HG02759 (cell line): ENCODE data around the gene GGN.

Source experiments
- ATAC-seq: cut with Tn5 transposase; IDR thresholded peaks from one replicate; pipeline ENCODE4 v1.9.1; 2021; ENCODE audit warnings: mild to moderate bottlenecking, moderate library complexity; ENCODE audit not compliant: unreplicated experiment

Gene GGN

DNA sequence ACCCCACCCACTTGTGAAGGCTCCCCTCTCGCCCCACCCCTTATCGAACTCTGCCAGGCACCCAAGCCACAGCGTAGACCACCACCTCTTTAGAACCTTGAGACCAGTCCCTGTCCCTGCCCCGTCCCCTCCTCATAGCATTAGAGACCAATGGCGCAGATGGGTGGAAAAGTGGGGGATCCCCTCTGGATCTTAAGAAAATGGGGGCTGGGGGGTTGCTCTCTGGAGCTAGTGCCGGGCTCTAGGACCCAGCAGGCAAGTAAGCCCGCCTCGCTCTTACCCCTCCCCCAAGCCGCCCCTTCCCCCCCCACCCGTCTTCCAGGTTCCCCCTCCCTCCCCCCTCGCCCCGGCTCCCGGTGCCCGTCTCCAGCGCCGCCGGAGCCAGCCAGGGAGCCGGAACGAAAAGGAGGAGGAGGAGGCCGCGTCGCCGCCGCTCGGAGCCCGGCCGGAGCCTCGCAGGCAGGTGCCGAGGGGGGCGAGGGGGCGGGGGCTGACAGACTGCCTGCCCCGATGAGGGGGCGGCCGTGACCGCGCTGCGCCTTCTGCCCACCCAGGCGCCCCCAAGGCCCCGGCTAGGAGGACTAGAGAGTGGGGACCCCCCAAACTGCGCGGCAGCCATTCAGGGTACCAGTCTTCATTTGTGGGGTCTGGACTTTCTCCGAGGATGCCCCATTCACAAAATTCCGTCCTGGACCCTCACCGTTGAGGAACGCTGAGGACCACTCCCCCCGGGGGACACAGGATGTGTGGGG, 691 bp upstream of the GGN start, which contains the start of gene SPRED3:
SPRED3 (plus strand) TSS at position 349 of the 752 bp plus-strand sequence. CDS start 1,606 bp downstream, outside the sequence.
- no peak for ATAC-seq

DNA sequence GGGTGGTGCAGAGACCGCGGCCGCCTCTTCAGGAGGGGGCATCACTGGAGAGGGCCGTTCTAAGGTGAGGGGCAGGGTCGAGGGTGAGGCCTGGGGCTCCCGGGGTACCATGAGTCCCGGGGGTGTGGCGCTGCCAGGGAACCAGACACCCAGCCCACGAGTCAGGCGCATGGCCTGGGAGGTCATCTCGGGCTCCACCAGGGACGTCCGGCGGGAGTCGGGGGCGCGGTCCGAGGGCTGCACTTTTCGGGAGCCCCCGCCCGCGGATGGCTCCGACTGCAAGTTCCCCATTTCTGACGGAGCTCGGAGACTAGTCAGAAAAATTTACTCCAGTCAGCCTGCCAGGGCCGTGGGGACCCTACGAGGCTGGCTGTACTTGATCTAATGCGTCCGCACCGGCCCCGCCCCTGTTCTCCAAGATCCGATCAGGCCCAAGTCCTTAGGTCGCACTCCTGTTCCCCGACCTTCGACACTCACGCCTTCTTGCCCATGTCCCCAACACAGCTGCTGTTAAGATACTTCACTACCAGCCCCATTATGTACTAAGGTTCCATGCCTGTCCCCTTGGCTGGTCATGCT, 774 bp downstream of the GGN start:
- no peak for ATAC-seq

DNA sequence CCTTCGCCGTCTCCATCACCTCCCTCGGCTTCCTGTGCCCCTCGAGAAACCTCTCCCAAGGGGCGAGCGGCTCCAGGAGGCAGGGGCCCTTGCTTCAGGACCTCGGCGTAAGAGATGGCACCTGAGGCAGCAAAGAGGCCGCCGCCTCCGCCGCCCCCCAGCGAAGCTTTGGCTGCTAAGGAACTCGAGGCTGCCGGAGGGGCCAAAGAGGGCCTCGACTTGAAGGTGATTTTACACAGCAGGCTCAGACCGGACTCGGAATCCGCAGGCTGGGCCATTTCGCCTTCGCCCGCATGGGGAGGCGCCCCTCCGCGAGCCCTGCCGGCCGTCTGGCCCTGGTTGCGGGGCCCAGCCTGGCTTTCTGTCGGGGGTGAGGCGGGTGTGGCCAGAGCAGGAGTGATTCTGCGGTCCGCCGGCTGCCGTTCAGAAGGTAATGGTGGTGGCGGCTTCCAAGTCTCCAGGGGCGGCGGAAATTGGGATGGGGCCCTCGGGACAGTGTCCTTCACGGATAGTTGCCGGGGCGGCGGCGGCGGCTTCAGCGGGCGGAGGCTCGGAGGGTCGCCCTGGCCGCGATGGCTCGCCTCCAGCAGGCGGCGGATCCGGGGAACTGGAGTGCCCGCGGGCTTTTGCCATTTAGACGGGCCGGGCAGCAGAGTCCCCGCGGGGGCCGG, 1.4 kb downstream of the GGN start:
- no peak for ATAC-seq

DNA sequence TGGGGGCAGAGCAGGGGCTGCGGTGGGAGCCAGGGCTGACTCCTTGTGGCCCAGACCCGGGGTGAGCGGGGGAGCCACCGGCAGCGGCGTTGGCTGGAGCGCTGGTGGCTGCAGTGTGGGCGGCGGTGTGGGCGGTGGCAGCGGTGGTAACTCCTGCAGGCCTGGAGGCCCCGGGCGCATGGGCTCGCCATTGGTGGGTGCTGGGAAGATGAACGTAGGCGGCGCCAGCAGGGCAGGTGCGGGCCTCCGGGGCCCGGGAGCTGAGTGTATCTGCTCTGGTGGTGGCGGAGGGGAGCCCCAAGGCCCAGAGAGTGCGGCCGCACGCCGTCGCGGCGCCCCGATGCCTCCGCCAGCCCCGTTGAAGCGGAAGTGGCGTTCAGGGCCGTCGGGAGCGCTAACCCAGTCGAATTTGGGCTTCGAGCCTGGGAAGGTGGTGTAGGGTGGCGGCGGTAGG, 2.0 kb downstream of the GGN start:
- no peak for ATAC-seq

DNA sequence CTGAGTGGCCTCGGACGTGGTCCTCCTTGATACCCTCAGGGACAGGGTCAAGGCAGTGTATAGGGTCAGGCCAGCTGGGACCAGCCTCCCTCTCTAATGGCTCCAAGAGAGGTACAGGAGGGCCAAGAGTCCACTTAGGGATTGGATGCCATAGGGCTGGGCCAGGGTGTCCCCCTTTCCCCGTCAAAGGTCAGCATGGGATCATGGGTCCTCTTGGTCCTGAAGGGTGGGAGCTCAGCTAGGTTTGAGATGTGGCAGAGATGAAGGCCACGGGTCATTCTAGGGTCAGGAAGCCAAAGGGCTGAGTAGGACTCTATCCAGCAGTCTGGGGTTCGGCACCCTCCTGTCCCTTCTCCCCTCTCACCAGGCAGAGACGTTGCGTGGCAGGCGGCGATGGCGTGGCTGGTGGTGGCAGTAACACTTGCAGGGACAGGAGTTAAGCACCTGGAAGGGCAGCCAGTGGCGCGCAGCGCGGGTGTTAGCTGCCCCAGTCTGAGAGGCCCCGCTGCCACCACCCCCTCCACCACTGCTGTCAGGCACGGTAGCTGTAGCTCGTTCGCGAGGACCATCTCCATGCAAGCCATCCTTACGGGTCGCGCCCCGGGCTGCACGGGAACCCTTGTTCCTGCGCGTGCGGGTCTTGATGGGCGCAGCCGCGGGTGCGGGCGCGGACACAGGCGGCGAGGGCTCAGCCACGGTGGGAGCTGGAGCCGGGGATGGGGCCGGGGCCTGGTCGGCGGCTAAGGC, 2.6 kb downstream of the GGN start:
- no peak for ATAC-seq

DNA sequence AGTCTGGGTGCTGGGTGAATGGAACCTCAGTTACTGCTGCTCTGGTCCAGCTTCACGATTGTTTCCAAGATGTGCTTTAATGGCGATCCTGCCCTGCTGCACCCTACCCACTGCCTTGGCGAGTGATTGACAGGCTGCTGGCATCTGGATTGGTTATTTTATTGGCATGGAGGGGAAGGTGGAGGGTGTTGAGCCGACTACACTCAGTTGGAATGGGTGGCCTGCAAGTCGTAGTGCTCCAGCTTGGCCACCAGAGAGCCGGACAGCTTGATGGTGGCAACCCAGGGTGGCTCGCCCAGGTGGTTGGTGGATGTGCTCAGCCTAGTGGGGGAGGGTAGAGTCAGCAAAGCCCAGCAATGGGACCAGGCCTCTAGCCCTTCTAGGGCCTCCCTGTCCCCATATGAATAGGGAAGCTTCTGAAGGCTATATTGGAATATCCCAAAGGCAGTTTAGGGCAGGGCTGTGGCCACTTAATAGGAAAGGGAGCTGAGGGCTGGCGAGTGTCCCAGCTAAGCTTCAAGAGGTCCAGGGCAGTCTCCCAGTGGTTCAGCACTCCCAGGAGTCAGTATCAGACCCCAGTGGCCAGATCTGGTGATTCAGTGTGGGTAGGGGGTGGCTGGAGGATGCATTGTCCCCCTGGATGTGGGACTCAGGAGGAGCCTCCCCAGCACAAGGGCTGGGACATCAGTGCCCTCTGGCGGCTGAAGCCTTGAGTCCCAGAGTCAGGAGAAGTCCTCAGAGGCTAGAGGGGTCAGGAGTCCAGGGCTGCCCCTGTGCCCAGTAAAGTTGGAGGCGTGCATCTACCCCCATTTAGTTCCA, 3.4 kb downstream of the GGN start:
- ATAC-seq, result no peak

DNA sequence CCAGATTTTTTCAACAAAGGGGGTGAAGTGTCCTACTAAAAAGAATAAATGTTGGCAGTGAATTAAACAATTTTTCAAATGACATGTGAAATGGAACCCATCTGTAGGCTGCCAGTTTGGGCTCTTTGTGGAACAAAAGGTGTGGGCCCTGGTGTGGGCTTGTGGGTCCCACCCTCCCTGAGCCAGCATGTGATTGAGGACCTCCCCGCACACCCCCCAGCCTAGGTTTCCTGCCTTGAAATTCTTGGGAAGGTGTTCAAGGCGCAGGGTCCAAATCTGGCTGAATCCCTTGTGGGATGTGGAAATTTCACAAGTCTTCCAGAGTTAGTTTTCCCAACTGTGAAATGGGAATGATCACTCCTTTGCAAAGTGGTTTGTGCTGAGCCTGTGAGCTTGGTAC, 4.1 kb downstream of the GGN start:
- no peak for ATAC-seq

DNA sequence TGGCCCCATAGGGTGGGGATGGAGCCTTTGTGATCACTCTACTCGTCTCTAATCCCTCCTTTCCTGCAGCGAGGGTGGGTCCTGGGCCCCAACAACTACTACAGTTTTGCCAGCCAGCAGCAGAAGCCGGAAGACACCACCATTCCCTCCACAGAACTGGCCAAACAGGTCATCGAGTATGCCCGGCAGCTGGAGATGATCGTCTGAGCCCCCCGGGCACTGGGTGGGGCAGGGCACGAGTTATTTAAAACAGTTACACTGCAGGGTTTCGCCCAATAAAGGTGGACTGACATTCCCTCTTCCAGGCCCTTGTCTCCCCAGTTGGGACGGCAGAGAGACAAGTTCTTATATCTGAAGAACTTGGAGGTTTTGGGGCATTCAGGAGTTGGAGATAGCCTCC, 4.7 kb downstream of the GGN start:
- no peak for ATAC-seq

DNA sequence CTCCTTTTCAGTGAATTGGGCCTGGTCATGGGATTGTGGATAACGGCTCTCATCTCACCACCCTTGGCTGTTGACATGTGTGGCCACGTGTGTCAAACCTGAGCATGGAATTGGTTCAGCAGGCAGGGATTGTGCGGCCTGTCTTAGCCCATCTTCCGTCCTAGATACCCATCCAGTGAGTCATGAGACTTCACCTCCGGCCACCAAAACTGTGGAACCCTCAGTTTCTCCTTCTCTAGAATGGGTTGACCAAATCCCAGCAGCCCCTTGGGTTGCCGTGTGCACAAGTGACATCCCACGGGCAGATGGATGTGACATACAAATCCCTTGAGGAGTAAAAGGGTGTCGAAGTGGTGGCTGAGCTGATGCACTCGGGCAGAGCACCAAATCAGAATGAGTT, 6.7 kb downstream of the GGN start:
- ATAC-seq, result no peak

DNA sequence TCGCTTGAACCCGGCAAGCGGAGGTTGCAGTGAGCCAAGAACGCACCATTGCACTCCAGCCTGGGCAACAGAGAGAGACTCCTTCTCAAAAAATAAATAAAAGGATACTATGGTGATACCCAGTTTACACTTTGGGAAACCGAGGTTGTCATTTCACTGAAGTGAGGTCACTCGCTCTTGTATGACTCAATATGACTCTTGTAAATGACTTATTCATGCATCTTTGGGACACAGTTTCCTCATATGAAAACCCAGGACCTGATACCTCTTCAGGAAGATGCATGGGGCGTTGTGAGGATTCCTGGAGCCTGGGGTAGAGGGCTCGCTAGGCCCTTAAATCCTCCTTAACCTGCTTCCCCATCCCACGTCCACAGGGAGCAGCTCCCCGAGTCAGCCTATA, 9.0 kb downstream of the GGN start:
- no peak for ATAC-seq

DNA sequence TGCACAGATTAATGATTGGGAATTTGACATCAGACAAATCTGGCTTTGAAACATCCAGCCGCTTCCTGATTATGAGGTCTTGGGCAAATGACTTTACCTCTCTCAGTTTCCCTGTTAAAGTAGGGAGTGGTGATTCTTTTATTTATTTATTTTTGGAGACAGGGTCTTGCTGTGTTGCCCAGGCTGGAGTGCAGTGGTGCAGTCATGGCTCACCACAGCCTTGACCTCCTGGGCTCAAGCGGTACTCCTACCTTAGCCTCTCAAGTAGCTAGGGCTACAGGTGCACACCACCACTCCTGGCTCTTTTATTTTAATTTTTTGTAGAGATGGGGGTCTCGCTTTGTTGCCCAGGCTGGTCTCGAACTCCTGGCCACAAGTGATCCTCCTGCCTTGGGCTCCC, 10.8 kb downstream of the GGN start:
- ATAC-seq, result no peak

DNA sequence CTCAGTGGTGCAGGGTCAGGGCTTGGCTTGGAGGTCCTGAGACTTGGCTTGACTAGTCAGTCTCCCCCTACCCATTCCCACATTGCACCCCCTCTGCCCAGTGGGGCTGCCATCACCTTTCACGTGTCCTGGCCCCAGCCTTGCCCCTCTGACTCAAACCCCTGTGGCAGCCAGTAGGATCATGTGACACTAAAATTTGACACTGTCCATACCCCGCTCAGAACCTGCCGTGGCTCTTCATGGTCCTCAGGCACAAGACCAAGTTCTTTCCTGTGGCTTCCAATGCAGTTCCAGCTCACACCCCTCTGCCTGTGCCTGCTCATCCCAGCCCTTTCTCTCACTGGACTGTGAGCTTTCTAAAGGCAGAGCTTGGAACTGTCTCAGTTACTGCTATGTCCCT, 11.3 kb downstream of the GGN start:
- ATAC-seq, result no peak

DNA sequence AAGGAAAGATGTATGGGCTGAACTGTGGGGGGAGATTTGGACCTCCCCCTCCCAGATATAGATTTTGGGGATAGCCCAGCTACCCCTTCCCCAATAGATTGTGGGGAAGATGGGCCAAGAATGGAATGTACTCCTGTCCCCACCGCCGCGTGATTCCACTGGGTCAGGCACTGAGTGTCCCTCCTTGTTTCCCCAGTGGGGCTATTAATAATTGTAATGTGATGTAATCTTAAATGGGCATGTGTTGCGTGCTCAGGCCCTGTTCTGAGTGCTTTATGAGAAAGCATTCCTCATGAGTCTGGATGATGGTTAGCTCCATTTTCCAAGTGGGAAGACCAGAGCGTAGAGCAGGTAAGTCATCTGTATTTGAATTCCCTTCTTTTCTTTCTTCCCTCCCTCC, 12.1 kb downstream of the GGN start:
- no peak for ATAC-seq

DNA sequence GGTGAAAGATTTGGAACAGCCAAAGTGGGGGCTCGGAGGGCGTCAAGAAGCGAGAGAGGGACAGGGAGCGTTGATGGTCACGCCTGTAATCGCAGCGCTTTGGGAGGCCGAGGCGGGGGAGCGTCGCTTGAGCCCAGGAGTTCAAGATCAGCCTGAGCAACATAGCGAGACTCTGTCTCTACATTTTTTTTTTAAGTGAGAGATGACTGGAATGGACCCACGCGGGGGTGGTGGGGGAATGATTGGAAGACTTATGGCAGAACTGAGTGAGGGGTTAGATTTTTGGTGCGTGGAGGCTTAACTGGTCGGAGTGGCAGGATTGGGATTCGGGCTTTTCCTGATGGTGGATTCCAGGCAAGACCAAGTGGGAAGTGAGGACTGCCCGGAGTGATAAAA, 12.7 kb downstream of the GGN start:
- peak; percentile 1 for ATAC-seq

DNA sequence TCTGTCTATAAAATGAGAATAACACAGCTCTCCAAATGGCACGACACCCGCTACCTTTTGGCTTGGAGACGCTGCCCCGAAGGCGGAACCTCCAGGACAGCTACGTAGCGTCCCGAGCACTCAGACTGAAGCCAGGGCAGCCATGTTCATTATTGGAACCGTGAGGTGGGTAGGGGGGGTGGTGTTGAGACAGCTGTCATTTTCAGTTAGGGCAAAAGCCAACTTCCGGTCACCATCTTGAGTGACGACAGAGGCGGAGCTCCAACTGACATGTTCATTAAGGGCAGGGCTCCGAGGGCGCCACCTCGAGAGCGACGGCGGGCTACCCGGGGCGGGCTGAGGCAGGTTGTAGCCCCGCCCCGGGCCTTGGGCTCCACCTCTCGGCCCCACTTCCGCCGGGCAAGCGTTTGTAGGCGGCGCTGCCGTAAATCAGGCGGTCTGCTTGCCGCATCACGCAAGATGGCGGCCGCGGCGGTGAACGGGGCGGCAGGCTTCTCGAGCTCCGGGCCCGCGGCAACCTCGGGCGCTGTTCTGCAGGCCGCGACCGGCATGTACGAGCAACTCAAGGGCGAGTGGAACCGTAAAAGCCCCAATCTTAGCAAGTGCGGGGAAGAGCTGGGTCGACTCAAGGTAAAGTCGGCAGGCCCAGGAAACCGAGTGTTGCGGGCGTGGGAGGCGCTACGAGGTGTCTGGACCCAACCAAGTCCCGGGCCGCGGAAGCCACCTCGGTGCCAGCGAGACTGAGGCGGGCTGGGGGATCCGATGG, 13.3 kb downstream of the GGN start, which contains the start of gene PSMD8:
PSMD8 (plus strand) TSS at position 240 of the 766 bp plus-strand sequence; CDS start at position 271, 31 bp downstream.
- ATAC-seq, result peak; percentile 95

DNA sequence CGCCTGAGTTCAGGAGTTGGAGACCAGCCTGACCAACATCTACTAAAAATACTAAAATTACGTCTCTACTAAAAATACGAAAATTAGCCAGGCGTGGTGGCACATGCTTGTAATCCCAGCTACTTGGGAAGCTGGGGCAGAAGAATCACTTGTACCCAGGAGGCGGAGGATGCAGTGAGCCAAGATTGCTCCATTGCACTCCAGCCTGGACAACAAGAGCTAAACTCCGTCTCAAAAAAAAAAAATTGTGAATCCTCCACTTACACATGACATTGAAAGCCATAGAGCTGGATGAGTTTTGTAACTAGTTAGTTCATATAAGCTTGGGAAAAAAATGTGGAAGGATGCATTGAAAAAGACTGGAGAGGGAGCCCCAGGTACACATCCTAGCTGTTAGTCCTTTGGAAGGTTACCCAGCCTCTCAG, 13.9 kb downstream of the GGN start:
- no peak for ATAC-seq

DNA sequence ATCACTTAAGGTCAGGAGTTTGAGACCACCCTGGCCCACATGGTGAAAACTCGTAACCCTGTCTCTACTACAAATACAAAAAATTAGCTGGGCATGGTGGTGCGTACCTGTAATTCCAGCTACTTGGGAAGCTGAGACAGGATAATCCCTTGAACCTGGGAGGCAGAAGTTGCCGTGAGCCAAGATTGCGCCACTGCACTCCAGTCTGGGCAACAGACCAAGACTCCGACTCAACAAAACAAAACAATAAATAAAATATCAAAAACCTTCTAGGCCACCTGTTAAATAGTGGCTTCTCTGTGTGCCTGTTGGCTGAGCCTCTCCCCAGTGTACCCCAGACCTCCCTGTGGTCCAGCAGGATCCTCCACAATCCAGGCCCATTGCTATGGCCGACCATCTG, 16.8 kb downstream of the GGN start:
- no peak for ATAC-seq

DNA sequence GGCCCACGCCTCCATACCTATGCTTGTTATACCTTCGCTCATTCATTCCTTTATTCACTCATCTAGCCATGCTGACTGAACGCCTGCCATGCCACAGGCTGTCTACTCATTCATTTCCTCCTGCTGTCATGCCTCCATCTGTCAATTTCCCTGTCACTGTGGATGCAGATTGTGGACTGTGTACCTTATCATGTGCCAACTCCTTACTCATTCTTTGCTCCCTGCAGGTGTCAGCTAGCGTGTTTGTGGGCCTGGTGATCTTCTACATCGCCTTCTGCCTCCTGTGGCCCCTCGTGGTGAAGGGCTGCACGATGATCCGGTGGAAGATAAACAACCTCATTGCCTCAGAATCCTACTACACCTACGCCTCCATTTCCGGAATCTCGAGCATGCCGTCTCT, 17.5 kb downstream of the GGN start:
- no peak for ATAC-seq

DNA sequence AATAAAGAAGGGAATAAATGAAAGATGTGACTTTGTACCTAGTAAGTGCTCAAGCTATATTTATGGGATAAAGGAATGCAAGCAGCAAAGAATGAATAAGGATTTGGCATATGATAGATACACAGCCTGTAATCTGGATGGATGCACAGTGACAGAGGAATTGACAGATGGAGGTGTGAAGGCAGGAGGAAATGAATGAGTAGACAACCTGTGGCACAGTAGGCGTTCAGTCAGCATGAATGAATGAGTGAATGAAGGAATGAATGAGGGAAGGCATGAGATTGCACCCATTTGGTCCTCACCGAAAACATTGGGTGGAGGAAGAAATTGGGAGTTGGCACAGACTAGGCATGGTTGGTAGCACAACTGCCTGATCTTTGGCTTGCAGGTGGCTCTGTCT, 18.2 kb downstream of the GGN start:
- no peak for ATAC-seq

DNA sequence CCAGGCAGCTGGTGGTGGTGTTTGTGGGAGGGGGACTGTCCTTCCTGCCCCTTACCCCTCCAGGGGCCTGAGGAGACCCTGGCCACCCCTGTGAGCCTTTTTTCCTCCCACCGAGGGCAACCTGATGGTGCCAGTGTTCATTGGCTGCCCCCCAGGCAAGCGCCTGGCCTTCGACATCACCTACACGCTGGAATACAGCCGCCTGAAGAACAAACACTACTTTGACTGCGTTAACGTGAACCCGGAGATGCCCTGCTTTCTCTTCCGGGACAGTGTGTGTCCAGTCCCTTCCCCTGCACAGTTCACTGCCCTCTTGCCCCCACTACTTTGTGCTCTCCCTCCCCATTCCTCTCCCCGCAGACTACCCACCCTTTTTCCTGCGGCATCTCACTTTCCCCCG, 20.8 kb downstream of the GGN start:
- ATAC-seq, result no peak
